GM18502 (cell line): Measurements from ENCODE around the gene OLFM1.

Experiments used
- ATAC-seq: cut with Tn5 transposase; IDR thresholded peaks from one replicate; pipeline ENCODE4 v1.9.1; 2021; ENCODE audit warnings: mild to moderate bottlenecking; ENCODE audit not compliant: unreplicated experiment, poor library complexity

Gene OLFM1

DNA sequence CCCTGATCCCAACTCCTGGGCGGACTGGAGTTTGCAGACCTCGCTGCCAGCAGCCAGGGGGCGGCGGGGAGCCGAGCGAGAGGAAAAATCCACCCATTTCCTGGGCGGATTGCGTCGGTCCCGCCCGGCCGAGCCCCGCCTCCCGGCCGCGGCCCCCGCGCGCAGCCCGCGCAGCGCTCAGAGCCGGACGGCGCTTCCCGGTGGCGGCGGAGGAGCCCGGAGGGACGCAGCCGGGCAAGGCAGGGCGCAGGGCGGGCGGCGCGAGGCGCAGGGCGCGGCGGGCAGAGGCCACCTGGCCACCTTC is at the start of gene OLFM1:
TSS of gene OLFM1 (plus strand) at position 180 of the 304 bp plus-strand sequence. CDS start 322 bp downstream, outside the sequence.
- ATAC-seq = no peak

DNA sequence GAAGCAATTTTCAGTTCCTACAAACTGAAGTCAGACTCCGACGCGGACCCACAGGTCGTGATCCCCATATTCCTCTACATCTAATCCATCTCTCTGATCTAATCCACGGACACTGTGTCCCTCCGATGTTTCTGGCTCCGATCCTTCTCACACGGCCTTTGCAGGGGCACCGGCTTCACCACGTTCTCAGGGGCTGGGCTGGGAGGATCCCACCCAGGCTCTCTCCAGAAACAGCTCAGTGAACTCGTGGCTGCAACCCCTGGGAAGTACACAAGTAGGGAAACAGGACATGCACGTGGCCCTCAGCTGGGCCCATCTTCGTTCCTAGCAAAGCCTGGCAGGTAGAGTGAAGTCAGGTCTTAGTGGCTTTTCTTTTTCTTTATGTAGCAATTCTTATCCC is 49.1 kb upstream of the OLFM1 start:
- no peak for ATAC-seq

DNA sequence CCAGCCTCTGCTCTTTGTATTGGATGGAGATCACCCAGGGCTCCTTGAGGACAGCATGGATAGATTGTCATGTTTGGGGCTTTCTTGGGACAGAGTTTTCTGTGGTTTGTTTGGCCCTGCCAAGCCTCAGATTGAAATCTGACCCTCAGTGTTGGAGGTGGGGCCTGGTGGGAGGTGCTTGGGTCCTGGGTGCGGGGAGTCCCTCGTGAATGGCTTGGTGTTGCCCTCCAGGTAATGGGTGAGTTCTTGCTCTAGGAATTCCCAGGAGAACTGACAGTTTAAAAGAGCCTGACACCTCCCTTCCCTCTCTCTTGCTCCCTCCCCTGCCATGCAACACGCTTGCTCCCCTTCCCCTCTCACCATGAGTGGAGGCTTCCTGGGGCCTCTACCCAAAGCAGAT is 48.6 kb upstream of the OLFM1 start:
- ATAC-seq = no peak

DNA sequence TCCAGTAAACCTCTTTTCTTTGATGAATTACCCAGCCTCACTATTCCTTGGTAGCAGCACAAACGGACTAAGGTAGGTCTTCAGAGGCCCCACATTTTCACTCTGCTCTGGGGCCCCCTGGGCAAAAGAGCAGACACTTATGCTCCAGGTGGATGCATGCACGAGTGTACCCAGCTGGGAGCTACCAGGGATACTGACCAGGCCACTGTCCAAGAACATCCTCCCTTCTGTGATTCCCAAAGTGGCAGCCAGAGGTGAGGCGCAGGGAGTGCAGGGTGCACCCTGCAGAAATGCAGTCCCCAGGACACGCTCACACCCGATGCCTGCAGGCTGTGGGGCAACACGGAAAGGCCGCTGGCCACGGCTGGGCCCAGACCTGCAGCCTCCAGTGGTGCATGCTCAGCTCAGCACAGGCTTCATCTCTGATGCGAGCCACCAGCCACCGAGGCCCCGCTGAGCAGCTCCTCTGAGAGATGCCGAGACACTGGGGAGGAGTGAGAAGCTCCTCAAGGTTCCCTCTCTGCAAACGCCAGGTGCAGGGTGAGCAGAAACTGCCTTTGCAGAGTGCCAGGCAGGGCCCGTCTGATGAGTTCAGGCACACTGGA is 48.1 kb upstream of the OLFM1 start:
- ATAC-seq = no peak

DNA sequence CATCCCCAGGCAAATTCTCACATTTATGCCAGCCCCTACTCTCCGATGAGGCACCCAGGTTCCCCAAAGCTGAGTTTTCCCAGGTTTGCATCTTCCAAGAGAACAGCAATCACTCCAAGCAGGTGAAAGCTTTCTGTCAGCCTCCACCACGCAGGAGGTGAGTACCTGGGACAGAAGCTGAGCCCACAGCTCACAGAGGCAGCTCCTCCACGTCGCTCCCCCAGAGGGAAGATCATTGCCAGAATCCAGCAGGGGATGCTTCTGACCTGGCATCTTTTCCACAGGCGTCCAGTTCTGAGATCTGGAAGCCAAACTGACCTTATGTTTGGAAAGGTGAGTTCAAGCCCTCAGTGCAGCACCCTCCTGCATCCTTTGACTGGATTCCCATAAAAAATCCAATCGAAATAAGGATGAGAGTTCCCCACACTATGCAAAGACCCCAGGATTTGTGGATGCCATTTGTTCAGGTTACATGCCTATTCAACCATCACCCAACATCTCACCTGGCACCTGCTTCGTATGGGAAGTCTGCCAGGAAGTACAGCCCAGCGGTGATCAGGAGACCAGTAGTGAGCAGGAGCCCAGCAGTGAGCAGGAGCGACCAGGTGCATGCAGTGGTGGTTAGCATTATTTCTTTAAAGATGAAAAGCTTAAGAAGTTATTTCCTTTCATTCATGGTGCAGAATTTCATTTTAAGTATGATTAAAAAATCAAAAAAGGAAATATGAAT is 47.4 kb upstream of the OLFM1 start:
- no peak for ATAC-seq

DNA sequence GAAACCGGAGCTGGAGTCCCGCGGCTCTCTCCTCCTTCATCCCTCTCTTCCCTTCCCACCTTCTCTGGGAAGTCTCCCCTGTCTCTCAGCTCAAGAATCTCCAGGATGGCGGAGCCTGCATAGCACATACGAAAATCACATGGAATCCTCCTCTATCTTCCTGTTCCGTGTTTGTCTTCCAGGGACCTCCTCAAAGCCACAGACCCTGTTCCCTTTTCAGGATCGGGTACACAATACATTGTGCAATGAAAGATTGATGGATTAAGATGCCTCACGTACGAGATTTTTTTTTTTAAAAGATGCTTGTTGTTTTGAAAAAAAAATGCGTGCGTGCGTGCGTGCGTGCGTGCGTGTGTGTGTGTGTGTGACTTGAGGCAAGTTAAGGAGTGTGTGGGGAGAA is 46.6 kb upstream of the OLFM1 start:
- no peak for ATAC-seq

DNA sequence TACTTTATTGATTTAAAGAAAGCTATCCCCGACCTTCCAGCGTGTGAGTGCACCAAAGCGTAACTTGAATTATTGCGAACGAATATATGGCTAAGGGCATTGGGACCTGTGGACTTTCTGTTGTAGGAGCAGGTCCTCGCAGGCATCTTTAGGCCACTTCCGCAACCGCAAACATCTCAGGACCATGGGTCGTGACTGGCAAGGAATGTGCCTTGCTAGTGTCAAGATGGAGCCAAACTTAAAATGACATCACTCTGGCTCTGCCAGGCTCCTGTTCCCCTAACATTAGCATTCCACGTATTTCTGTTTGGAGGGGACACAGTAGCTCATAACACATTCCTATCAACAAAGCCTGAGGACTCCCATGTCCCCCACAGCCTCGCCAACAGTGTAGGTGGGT is 44.1 kb upstream of the OLFM1 start:
- no peak for ATAC-seq

DNA sequence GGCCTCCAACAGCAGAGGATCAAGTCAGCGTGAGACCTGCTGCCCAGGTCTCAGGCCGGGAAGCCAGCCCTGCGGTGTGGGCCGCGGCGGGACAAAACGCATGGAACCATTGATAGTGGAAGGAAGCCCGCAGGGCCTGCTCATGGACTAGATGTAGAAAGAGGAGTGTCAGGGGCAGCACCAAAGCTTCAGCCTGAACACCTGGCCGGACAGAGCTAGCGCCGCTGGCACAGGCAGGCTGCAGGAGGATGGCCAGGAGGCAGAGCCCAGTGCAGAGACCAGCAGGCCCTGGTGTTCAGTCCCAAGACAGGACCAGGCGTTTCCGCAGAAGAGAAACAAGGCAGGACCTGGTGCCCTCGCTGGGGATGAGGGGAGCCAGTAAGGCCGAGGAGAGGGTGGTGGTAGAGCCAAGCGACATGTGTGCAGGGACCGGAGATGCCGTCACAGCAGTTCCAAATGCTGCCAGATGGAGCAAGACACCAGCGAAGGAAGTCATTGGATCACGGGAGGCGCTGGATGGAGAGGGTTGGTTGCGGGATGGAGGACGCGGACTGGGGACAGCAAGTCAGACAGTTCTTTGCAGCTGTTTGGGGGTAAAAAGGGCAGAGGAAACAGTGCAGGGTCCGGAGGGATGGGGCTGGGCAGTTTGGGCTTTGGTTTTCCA is 42.1 kb upstream of the OLFM1 start:
- ATAC-seq = no peak

DNA sequence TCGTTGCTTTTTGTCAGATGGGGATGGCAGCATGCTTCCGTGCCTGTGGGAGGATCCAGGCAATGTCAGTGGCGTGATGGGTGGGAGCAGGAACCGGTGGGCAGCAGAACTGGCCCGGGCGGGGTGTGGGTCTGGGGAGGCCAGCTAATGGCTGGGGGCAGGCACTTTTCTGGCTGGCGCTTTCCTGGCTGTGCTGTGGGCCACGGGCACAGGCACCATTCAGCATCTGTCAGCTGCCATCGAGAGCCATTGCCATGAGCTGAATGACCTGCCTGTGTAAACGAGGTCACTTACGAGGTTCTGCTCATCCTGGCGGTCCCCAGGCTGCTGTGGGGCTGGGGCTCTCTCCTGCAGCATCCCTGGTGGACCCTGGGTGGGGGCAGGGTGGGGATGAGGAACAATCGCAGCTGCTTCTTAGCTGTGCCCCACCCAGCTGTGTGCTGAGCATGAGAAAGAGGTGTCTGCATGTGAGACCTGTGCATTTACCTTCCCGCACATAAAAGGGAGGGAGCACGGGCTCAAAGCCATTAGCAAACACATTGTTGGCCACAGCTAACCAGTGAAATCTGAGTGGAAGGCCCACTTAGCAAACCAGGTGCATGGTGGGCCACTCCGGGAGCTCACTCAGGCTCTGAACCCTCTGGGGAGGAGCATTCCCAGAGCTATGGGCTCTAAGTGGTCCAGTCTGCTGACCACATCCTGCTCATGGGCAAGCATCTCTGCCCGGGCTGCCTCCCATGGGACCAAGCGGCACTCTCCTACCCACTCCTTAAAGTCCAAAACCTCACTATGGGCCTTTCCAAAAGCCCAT is 41.3 kb upstream of the OLFM1 start:
- ATAC-seq = no peak

DNA sequence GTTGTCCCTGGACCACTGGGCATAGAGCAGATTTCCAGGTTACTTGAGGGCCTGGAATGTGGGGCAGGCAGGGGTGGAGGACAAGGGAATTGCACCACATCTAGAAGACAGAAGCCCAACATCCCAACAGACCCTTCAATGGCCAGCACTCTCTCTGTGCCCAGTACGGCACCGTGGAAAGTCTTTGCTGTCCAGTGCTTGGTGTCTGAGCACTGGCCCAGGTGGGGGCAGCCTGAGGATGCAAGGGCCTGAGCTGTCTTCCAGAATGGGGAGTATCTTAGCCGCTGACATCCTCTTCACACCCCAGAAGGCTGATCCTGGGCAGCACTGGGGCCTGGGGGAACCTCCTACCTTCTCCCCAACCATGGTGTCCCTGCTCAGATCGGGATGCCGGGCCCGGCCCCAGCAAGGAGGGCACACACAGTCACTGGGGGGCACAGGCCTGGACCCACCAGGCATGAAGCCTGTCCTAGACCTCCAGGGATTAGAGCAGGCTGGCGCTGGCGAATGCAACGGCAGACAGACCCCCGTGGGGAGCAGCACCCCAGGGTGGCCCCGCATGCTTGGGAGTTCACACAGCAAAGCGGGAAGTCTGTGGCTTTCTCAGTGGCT is 40.6 kb upstream of the OLFM1 start:
- no peak for ATAC-seq

DNA sequence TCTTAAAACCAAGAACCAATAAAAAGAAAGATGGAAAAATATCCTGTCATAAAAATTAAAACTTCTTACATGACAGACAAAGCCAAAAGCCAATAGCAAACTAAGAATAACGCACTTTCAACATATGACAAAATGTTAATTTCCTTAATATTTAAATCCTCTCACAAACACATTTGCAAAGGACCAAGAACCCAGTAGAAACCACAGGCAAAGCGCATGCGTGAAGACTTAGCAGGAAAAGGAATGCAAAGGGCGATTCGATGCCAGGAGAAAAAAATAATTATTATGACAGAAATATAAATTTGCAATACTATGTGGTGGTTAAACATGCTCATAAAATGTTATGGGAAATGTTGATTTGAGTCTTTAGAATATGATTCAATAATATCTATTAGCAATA is 39.9 kb upstream of the OLFM1 start:
- no peak for ATAC-seq

DNA sequence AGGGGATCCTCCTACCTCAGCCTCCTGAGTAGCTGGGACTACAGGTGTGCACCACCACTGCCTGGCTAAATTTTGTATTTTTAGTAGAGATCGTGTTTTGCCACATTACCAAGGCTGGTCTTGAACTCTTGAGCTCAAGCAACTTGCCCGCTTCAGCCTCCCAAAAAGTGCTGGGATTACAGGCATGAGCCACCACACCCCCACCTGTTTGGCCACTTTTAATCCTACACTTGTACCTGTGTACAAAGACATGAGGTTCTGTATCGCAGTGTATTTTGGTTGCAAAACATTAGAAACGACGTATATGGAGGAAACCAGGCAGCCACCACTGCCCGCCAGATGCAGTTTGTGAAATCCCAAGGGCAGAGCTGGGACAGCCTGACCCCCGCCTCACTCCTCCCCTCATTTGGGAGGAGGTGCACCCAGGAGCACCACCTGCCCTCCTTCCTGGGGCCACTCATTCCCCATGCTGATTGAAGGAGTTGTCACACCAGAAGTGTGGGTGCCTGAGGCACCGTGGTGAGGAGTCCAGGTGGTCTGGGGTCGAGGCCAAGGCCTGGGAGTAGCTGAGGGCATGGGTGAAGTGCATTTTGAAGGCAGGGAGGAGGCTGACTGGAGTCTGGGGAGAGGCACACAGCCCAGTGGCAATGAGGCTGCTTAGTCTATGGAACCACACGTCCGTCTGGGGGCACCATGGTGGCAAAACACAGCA is 39.3 kb upstream of the OLFM1 start:
- ATAC-seq = no peak

DNA sequence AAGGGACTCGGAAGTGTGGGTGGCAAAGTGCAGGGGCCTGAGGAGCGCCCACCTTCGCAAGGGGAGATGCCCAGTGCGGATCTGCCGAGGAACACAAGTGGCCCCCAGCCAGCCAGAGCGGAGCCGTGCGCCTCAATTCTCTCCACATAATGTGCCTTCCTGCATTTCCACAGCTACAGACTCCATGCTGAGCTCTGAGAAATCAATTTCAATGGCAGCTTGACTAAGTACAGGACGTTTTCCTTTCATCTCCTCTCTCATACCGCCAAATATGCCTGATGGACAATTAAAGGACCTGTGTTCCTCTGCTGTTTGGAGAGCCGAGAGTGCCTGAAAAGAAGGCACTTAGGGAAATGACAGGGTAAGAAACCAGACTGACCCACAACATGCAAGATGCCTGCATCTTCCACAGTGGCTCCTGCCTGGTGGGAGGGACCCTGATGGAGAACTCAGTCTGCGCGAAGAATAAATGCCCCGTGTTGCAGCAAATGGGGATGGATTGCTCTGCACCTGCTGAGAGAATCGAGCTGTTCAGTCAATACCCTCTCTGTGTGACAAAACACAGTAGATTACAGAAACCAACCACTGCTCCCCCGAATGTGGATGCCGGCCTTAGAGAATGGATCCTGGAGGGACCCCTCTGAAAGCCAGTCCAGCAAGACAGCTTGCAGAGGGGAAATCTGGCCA is 38.6 kb upstream of the OLFM1 start:
- no peak for ATAC-seq

DNA sequence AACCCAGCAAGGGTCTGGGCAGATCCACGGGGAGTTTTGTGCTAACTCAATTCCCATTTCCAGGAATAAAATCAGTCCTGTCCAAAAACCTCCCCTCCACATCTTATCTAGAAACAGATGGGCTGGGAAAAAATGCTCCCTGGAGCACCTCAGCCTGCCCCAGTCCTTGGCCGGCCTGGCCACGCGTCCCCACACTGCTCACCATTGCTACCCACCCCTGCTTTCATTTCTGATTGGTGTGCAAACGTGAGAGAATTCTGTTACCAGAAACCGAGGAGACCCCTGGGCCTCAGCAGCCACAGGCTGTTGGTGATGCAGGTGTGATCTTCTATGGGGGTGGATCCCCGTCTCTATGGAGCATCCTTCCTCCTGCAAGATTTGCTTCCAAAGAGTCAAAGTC is 38.0 kb upstream of the OLFM1 start:
- ATAC-seq = no peak

DNA sequence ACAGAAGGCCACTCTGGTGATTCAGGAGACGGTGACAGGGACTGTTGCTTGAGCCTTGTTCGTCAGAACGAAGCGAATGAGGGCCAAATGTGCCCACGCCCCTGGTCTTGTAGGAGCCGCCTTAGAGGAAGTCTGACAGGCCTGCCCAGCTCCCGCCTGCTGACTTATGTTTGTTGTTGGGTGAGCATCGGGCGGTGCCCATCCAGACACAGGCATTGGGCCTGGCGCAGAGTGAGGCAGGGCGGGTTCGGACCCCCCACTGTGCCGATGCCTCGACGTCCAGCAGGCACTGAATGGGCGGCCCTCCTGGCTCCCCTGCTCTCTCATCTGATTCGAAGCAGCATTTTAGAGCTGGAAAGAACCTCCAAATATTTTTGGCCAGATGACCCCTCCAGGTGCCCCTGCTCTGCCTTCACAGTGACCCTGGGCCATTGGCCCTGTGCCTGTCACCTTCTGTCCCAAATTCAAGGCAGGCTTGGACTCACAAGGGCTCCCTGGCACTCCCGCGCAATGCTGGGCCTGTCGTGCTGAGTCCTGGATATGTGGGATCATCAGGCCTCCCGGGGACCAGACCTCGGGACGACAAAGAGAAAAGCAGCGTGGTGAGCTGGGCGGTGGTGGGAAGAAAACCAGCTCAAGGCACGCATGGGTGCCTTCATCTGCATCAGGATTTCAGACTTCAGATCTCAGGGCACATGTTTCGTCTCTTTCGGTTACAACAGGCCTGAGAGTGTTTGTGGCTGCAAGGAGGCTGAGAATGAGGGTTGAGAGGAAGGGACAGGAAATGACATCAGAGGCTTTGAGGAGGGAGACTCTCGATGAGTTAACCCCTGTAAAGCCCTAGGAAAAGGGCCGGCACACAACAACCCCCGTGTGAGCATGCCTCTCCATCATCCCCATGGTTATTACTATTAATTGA is 37.1 kb upstream of the OLFM1 start:
- no peak for ATAC-seq

DNA sequence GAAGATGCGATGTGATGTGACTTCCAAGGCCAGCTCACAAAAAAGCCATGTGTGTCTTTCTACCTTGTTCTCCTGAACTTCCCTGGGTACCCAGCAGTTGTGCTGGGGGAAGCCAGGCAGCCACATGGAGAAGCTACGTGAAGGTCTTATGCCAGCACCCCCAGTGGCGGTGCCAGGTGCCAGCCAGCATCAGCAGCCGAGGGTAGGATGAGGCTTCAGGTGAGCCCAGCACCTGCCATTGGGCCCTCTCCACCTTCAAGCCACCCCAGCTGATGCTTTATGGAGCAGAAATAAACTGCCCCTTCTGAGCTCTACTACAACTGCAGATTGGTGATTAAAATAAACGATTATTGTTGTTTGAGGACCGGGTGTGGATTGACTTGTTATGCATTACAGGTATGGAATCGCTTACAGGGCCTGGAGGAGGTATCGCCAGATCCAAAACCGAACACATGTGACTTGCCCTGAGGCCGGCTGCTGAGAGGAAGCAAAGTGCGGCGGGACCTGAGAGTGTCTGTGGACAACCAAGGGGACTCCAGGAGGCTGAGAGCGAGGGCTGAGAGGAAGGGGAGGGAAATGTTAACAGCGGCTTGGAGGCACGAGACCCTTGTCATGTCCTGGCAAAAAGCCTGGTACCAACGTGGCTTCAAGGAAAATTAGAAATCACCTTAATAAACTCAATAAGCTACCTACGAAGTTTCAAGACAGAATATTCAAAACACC is 36.0 kb upstream of the OLFM1 start:
- no peak for ATAC-seq

DNA sequence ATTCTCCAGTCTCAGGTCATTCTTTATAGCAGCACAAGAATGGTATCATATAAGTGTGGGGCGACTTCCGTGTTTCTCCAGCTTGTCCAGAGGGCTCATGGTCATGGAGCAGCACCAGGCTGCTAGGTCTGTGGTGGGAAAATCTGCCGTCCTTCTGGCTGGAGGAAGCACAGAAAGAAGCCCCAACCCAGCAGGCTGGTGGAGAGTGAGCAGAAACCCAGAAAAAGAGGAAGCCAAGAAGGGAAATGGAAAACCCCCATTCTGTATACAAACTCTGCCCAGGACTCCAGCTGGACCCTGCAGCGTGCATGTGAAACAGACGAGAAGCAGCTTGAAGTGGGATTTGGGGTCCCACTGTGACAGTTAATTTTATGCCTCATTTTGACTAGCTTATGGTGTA is 34.3 kb upstream of the OLFM1 start:
- ATAC-seq = no peak

DNA sequence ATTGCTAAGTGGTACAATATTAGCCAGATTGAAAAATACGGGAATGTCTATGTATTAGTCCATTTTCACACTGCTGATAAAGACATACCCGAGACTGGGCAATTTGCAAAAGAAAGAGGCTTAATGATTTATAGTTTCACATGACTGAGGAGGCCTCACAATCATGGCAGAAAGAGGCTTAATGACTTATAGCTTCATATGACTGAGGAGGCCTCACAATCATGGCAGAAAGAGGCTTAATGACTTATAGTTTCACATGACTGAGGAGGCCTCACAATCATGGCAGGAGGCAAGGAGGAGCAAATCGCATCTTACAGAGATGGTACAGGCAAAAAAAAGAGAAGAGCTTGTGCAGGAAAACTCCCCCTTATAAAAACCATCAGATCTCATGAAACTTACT is 32.3 kb upstream of the OLFM1 start:
- ATAC-seq = no peak
